Body of pancreas (tissue), 4 donors: Measurements from ENCODE around the gene KLRF2.

Experiments
- POLR2A ChIP-seq, 3 donors: fragments of 450-650 bp; IDR thresholded peaks; one replicate each; pipeline ENCODE4 v1.6.1; 2016; ENCODE audit warnings: antibody characterized with exemption in 3 of 3, mild to moderate bottlenecking in 2 of 3
- TF ChIP-seq, protein P1 (sequence below), 7 experiments: fragments of 450-650 bp in 4 of 7; fragments of 200-600 bp in 3 of 7; sonication (generic) in 3 of 7; IDR thresholded peaks; one replicate each; pipeline ENCODE4 v1.5.1; 2016 to 2019; ENCODE audit warnings: antibody characterized with exemption in 7 of 7

DNA sequence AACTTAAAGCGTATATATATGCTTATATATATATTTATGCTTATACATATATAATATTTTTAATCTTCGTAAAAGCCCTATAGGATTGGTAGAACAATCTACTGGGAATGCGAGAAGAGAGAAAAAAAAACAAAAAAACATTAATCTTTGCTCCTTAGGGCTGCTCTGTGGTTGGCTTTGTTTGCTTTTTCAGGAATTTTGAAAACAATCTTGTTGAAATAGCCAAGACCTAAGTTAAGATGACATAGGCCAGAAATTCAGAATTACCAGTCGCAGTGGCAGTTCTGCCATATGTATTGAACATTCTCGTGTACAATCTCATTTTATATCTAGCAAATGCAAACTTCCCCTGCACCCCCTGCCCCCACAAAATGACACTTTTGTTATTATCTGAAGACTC is 699 bp downstream of the KLRF2 start:
- TF ChIP-seq, protein P1, sequence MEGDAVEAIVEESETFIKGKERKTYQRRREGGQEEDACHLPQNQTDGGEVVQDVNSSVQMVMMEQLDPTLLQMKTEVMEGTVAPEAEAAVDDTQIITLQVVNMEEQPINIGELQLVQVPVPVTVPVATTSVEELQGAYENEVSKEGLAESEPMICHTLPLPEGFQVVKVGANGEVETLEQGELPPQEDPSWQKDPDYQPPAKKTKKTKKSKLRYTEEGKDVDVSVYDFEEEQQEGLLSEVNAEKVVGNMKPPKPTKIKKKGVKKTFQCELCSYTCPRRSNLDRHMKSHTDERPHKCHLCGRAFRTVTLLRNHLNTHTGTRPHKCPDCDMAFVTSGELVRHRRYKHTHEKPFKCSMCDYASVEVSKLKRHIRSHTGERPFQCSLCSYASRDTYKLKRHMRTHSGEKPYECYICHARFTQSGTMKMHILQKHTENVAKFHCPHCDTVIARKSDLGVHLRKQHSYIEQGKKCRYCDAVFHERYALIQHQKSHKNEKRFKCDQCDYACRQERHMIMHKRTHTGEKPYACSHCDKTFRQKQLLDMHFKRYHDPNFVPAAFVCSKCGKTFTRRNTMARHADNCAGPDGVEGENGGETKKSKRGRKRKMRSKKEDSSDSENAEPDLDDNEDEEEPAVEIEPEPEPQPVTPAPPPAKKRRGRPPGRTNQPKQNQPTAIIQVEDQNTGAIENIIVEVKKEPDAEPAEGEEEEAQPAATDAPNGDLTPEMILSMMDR (IDR thresholded peaks at IDR 0.05), result no peak
- TF ChIP-seq POLR2A (IDR thresholded peaks at IDR 0.05), result no peak
